RWPE1 (cell line): ENCODE data around the gene TDRD3.

Experiments used
- CTCF ChIA-PET: fragments of 350-600 bp; sonication (Branson Sonifier 250); formaldehyde crosslinking; extraction: SDS; loops from one replicate; lab custom pipeline; 2021; lab: Yijun Ruan, JAX
- POLR2A ChIA-PET: fragments of 400-600 bp; formaldehyde crosslinking; extraction: SDS; loops from one replicate; lab custom pipeline; 2020; ENCODE audit warnings: antibody characterized with exemption; ENCODE audit not compliant: low non-redundant PET; lab: Yijun Ruan, JAX
- DNase-seq: peaks from one replicate; pipeline ENCODE4 v3.0.0; 2012; ENCODE audit warnings: low spot score
- H3K27ac ChIP-seq: fragments of 450-650 bp; 2 replicates; pipeline ENCODE4 v1.5.1; 2017
- CTCF ChIP-seq: fragments of 450-650 bp; conservative IDR thresholded peaks from 2 replicates; pipeline ENCODE4 v1.5.1; 2017; ENCODE audit warnings: low read depth, mild to moderate bottlenecking

TDRD3 gene

DNA sequence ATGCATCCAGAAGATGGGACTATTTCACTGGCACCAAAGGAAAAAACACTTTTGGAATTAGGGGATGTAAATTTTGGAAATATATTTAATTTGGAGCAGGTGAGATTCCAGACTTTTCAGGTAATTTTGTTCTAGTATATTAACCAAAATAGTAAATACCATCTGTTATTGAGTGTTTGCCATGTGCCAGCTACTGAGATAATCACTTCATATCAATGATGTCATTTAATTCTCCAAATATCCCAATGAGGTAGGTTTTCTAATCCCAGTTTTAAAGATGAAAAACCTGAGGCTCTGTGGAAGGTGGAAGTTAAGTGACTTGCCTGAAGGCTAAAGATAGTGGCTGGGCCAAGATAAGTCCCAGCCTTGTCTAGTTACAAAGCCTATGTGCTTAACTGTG, 95.2 kb downstream of the TDRD3 start:
- TF ChIP-seq CTCF: no peak
- no peak for DNase-seq
- CTCF ChIA-PET: interaction anchor here (0.6 kb wide), 1 partner anchor 617 kb away, joined by 5 read pairs; no protein-coding TSS in a partner anchor
- POLR2A ChIA-PET: no interaction called here
- H3K27ac ChIP-seq: no peak overlapping the region

- CTCF ChIA-PET: no interaction called here
- POLR2A ChIA-PET: no interaction called here
- no peak overlapping the region for H3K27ac ChIP-seq
- DNase-seq: no peak
- TF ChIP-seq CTCF: no peak
These were observed 97.3 kb downstream of the TDRD3 start for GRCh38 chr13:60494296-60494695.

GRCh38 chr13:60501236-60501635, 104.2 kb downstream of the TDRD3 start:
- ChIA-PET POLR2A (no interaction called here), CTCF (no interaction called here)
- DNase-seq: no peak
- no peak overlapping the region for H3K27ac ChIP-seq
- no peak for TF ChIP-seq CTCF

- peak; percentile 1 for DNase-seq
- H3K27ac ChIP-seq: no peak overlapping the region
- ChIA-PET CTCF (interaction anchor here (0.9 kb wide), 1 partner anchor 27 kb away, joined by 4 read pairs; no protein-coding TSS in a partner anchor), POLR2A (interaction anchor here (0.6 kb wide), 1 partner anchor 13 kb away, joined by 3 read pairs; no protein-coding TSS in a partner anchor)
- no peak for TF ChIP-seq CTCF
These were observed 112.8 kb downstream of the TDRD3 start for GRCh38 chr13:60509601-60510386.

- ChIA-PET POLR2A (no interaction called here), CTCF (no interaction called here)
- H3K27ac ChIP-seq: no peak overlapping the region
- TF ChIP-seq CTCF: no peak
- DNase-seq: no peak
These were observed 114.6 kb downstream of the TDRD3 start for GRCh38 chr13:60511637-60512036.

DNA sequence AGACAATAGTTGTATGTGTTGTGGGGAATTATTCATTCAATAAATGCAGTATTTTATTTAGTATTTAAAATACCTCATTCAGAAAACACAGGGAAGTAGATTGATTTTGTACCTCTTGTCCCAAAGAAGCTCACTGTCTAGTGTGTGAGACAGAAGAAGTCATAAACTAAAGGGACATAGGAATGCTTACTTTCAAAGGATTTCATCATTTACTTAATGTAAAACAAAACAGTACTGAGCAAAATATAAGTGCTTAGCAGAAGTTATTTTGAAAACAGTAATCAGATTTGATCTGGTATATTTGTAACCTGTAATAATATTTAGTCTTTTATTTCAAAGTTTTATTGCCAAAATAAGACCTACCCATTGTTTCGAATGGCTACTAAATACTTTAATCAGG, 117.9 kb downstream of the TDRD3 start:
- H3K27ac ChIP-seq: no peak overlapping the region
- CTCF ChIA-PET: no interaction called here
- no peak for DNase-seq
- POLR2A ChIA-PET: no interaction called here
- TF ChIP-seq CTCF: no peak
